Measurements from ENCODE around the gene FOXG1. TPM values are rescaled to one million over a fixed set of nuclear protein-coding genes. Genes with fewer than 3 reads are reported as not detected.
A peak's percentile ranks its signal among the peaks of the same experiment; 100 is the strongest.

Gene FOXG1
- total and polyA plus RNA-seq, 2 of the 4 experiments (the other 2 are of a cell fraction): not detected

- no peak overlapping the region for H3K18ac ChIP-seq (ENCODE audit: low read depth, low read length)
- H2BK15ac ChIP-seq (ENCODE audit: low read depth, low read length): no peak overlapping the region
- H3K4ac ChIP-seq (ENCODE audit: low read depth, low read length): no peak overlapping the region
- dilution Hi-C loops (cut with HindIII; ENCODE audit: low sequenced_read_pairs, unreplicated experiment): loop anchor here (10.0 kb wide), 1 partner anchor 780 kb away; no protein-coding TSS in a partner anchor
- no CpG with 5 or more reads among the region's 9 CpGs for WGBS, 2 experiments (ENCODE audit: extremely low coverage in 2 of 2, insufficient read length in 1 of 2)
- in situ Hi-C loops (cut with MboI; ENCODE audit: low sequenced_read_pairs): loop anchor here (10.0 to 25.0 kb wide), 2 partner anchors 1258 to 1460 kb away; no protein-coding TSS in a partner anchor
- no peak for TF ChIP-seq RFX5 (IDR thresholded peaks at IDR 0.05; ENCODE audit: low read depth, low read length)
- no peak for TF ChIP-seq MAFK (IDR thresholded peaks at IDR 0.05; ENCODE audit: low read depth, low read length)
- TF ChIP-seq POLR2A (IDR thresholded peaks at IDR 0.05; ENCODE audit: low read depth, low read length): no peak
- peak; percentile 82 for TF ChIP-seq CTCF (conservative IDR thresholded peaks at IDR 0.05; ENCODE audit: low read depth, low read length)
- no peak for TF ChIP-seq CEBPB (IDR thresholded peaks at IDR 0.05; ENCODE audit: low read depth, low read length)
- TF ChIP-seq SMC3 (IDR thresholded peaks at IDR 0.05; ENCODE audit: low read depth, low read length): peak; percentile 68
- no peak for TF ChIP-seq CHD1 (IDR thresholded peaks at IDR 0.05; ENCODE audit: low read depth, low read length)
- peak; percentile 87 for TF ChIP-seq RAD21 (IDR thresholded peaks at IDR 0.05; ENCODE audit: low read length)
- no peak overlapping the region for H3K9ac ChIP-seq (ENCODE audit: low read depth, low read length)
- H4K8ac ChIP-seq (ENCODE audit: low read depth in 2 of 2, low read length in 2 of 2): no peak overlapping the region
- H3K4me2 ChIP-seq (ENCODE audit: low read depth, low read length): no peak overlapping the region
- no peaks in the 10 kb centered on the region for H3K36me3 ChIP-seq (ENCODE audit: control insufficient read depth, insufficient read depth, low read length)
- no peaks in the 10 kb centered on the region for H3K4me1 ChIP-seq (ENCODE audit: control insufficient read depth, insufficient read depth, low read length)
- H3K9me3 ChIP-seq (ENCODE audit: control insufficient read depth, insufficient read depth, low read length): no peaks in the 10 kb centered on the region
- intact Hi-C loops (cut with micrococcal nuclease): loop anchor here (1.0 to 10.0 kb wide), 7 partner anchors 263 to 1768 kb away; partner anchors contain the start of gene PRKD1
- H4K20me1 ChIP-seq (ENCODE audit: insufficient read depth, low read length): no peaks in the 10 kb centered on the region
- H3K27ac ChIP-seq (ENCODE audit: insufficient read depth, low read length): no peak overlapping the region
- no peak overlapping the region for H2AFZ ChIP-seq (replicated peaks; ENCODE audit: low read length, poor library complexity)
- H2AK5ac ChIP-seq (ENCODE audit: low read depth, low read length): no peak overlapping the region
- H3K56ac ChIP-seq (ENCODE audit: extremely low read depth, insufficient read depth, low read length): no peak overlapping the region
- no peaks in the 10 kb centered on the region for H3K79me1 ChIP-seq (ENCODE audit: low read depth in 1 of 2, low read length in 2 of 2)
- no peak overlapping the region for H4K91ac ChIP-seq (ENCODE audit: insufficient read depth, low read depth, low read length)
- H2BK5ac ChIP-seq (ENCODE audit: low read depth, low read length, poor library complexity, severe bottlenecking): no peak overlapping the region
- peaks cover 43% of the 10 kb centered on the region for H3K27me3 ChIP-seq (ENCODE audit: control insufficient read depth, insufficient read depth, low read length)
- ChIA-PET CTCF (interaction anchor here (0.6 to 1.4 kb wide), 5 partner anchors 767 to 1765 kb away, joined by 4 to 5 read pairs (median 4); no protein-coding TSS in a partner anchor), POLR2A (ENCODE audit: unreplicated experiment) (no interaction called here)
- no peak overlapping the region for H2BK20ac ChIP-seq (ENCODE audit: low read depth, low read length)
- H3K9me1 ChIP-seq (ENCODE audit: insufficient read depth, low read length): no peaks in the 10 kb centered on the region
- no peak overlapping the region for H3K4me3 ChIP-seq (ENCODE audit: insufficient read depth, low read depth, low read length)
- H3K23ac ChIP-seq (ENCODE audit: low read depth, low read length): no peak overlapping the region
- no peak overlapping the region for H3K14ac ChIP-seq (replicated peaks; ENCODE audit: low read depth, low read length)
- ATAC-seq (ENCODE audit: low read depth) (peak; percentile 72), DNase-seq (peak; percentile 48)
- BruUV-seq (replicated peaks): no TSS peak
- H2BK120ac ChIP-seq (ENCODE audit: low read depth, low read length): no peak overlapping the region
- H4K5ac ChIP-seq (ENCODE audit: low read depth, low read length): no peak overlapping the region
- H2AK9ac ChIP-seq (replicated peaks; ENCODE audit: low read depth, low read length, poor library complexity): no peak overlapping the region
Measured at GRCh38 chr14:28754209-28754985, 12.2 kb upstream of the FOXG1 start.
